T-helper 1 cell treated with Interleukin-12 subunit alpha and Interleukin-12 subunit beta and Interleukin-4 antibody, amounts not matched to agents 30 ng/mL and 1 ng/mL, for 36 hours (primary cell): Measurements from ENCODE around the gene CREM. TPM values are rescaled to one million over a fixed set of nuclear protein-coding genes. Genes with fewer than 3 reads are reported as not detected.
"Not testable (repeated sequence)": the region's sequence is repeated elsewhere in the genome, so short reads cannot be mapped to it uniquely, and the experiment has no call there.

Experiments used
- intact Hi-C: fragments of 100-400 bp; cut with micrococcal nuclease; formaldehyde crosslinking; loops from one replicate; pipeline ENCODE4 v1.15.1; 2024
- total RNA-seq: library from RNA; stranded (reverse); gene quantifications from 2 replicates; pipeline ENCODE4 v1.2.3, GENCODE V29; 2022

The CREM gene
- total RNA-seq: 74.7 and 77.9 TPM in 2 replicates

DNA sequence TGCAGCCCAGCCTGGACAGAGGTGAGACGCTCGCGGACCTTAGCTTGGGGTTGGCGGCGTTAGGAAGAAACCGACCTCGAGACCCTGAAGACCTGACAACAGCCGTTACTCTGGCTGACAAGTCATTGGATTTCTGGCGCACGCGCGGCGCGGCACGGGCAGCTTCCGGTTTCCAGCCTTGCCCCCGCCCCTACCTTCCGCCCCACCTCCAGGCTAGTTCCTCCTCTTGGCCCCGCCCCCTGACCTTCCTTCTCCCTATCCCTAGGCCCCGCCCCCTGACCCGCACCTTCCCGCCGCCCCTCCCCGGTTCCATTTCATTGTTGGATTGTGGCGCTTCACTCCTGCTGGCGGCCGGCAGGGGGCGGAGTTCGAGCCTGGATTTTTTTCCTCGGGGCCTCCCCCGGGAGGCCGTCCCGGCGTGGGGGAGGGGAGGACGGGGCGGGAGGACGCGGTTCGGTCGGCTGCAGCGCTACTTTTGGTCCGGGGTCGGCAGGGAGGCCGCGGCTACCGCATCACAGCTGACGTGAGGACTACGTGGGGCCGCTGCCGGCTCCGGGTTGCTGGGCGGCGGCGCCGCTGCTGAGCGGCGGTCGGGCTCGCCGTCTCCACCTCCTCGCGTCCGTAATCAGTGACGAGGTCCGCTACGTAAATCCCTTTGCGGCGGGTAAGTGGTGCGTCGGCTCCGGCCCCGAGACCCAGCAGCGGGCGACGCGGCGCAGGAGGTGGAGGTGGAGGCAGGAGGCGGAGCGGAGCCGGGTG is at the start of gene CREM:
CREM (plus strand) TSS at position 317 of the 759 bp plus-strand sequence. CDS start 10,990 bp downstream, outside the sequence.
- intact Hi-C loops: loop anchor here (1.0 to 5.0 kb wide), 12 partner anchors 23 to 516 kb away; partner anchors contain the start of genes CUL2 and FZD8

DNA sequence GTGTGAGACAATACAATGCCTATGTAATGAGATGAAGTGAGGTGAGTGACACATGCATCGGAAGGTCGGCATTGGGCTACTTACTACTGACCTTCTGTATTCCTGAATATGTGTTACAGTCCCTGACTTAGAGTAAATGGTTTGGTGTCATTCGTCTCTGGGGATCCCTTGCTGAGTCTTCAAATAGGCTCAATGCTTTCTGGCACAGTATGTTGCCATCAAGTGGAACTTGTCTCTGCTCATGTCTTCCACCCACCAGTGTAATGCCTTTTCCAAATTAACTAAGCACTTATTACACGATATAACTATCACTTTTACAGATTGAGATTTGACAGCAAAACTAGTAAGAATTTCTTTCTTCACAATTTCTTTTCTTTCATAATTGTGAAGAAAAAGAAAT is 47.4 kb upstream of the CREM start:
- intact Hi-C loops: no loop called here

DNA sequence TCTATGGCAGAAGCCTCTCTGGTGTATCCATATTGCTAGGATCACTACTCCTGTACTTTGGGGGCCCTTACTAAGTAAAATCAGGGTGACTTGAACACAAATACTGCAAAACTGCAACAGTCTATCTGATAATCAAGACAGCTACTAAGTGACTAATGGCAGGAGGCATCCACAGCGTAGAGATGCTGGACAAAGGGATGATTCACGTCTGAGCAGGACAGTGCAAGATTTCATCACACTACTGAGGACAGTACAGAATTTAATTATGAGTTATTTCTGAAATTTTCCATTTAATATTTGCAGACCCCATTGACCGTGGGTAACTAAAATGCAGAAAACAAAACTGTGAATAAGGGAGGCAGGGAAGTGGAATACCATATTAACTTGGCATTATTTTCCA is 46.9 kb upstream of the CREM start:
- intact Hi-C loops: no loop called here

DNA sequence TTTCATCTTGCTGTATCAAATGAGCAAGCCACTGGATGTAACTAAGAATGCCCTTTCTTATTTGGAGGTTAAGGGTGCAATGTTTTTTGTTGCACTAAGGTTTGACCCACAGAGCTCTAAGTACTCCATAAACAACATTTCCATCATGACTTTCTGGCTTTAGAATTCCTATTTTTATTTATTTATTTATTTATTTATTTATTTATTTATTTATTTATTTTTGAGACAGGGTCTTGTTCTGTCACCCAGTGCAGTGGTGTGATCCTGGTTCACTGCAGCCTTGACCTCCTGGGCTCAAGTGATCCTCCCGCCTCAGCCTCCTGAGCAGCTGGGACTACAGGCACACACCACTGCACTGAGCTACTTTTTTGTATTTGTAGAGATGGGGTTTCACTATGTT is 46.4 kb upstream of the CREM start:
- intact Hi-C loops: not testable (repeated sequence)

DNA sequence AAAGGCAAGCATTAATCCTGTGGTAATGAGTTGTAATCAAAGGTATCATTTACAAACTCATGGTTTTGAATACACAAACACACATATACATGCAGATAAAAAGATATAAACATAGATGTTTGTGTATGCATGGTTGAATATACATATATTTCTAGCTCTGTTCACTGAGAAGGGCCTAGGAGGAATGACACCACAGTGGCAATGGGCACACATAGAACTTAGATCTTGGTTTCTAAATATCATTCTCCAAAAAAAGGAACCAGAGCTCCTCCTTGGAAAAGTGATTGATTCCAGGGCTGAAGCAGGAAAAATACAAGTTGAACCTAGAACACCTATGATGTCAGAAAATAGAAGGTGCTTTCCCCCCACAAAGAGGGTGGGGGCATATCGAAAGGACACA is 43.4 kb upstream of the CREM start:
- intact Hi-C loops: no loop called here

DNA sequence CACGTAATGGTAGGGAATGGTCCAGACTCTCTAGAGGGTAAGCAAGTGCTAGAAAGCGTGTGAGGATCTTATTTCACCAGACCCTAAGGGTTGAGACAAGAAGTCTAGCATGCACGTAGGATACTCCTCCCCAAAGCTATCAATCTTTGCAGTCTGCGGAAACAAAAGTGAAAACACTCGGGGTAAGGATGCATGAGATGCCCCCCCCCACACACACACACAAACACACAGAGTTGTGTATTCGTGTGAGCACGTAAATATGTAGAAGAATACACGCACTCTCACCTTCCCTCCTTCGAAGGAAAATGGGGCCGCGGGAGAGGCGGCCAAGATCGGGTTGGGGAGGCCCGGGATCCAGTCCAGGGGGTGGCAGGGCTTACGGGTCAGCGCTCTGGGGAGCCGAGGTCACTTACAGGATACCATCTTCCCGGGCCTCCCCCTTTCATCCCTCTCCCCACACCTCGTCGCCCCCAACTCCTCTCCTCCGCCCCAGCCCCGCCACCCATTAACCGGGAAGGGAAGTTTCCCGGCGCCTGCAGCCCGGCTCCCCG is 37.0 kb upstream of the CREM start:
- intact Hi-C loops: loop anchor here (1.0 to 2.0 kb wide), 8 partner anchors 31 to 252 kb away; partner anchors contain the start of genes CCNY and CREM

DNA sequence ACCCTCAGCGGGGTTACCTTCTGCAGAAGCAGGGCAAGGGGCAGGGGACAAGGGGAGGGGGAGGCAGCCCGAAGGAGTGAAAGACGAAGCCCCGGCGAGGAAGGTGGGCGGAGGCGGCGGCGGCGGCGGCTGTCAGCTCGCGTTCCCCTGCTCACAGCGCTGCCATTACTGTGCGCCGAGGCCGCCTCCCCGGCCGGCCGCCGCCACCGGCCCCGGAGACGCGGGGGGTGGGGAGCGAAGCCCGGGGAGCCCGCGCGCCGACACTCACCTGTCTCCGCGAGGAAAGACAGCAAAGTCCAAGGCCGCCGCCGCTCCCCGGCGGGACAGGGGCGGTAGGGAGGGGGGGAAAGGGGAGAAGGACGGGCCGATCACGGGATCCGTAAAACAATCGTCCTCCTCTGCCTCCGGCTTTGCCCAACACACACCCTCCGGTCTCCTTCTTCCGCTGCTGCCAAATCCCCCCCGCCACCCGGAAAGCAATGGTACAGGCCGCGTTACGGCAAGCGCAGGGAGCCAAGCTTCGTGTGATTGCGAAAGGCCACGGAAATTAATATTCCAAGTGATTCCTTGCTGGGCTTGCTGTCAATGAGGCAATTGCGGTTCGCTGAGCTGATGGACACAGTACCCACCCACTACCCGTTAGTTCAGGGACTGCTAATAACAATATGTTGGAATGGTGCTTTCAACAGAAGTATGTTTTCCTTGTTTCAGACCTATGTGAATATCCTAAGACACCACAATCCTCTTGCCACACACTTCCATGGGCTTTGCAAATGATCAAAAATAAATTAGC is 36.3 kb upstream of the CREM start, which contains the start of gene CUL2:
CUL2 (minus strand) TSS at position 180 of the 793 bp plus-strand sequence. CDS start 19,024 bp downstream, outside the sequence.
- intact Hi-C loops: loop anchor here (1.0 to 2.0 kb wide), 8 partner anchors 30 to 251 kb away; partner anchors contain the start of genes CCNY and CREM

DNA sequence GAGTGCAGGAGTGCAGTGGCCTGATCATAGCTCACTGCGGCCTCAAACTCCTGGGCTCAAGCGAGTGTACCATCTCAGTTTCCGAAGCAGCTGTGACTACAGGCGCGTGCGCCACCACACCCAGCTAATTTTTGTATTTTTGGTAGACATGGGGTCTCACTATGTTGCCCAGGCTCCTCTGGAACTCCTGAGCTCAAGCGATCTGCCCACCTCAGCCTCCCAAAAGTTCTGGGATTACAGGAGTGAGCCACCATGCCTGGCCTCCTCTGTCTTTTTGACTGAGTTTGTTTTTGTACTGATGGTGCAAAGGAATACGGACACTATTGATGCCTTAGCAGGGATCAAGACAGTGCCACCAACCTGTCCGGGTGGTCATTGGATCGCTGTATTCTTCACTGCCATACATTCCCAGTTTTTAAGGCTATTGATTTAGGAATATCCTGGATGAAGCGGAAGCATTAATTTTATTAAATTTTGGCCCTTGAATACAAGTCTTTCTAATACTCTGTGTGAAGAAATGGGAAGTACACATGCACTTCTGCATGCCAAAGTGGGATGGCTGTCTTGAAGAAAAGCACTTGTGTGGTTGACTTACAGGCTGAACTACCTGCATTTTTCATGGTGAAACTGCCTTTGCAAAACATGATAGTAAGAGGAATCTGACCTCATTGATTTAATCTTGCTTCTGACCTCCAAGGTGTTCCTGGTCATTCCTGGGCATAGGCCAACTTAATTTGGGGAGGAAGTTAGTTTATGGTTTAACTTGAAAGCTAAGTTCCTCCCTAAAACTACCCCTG is 34.5 kb upstream of the CREM start:
- intact Hi-C loops: loop anchor here (2.0 kb wide), 1 partner anchor 117 kb away; no protein-coding TSS in a partner anchor

DNA sequence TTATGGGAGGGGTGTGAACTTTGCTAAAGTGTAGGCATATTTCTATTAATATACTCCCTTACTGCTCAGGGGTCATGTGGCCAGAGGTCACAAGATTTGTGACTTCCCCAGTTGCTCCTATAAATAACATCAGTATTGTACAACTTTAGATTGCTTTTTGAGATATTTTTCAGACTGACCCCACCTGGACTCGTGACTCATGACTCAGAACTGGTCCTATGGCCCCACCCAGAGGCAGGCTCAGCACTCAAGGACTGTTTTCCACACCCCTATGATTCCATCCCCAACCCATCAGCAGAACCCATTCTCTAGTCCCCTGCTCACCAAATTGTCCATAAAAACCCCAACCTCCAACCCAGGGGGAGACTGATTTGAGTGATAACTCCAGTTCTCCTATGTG is 33.8 kb upstream of the CREM start:
- intact Hi-C loops: no loop called here

DNA sequence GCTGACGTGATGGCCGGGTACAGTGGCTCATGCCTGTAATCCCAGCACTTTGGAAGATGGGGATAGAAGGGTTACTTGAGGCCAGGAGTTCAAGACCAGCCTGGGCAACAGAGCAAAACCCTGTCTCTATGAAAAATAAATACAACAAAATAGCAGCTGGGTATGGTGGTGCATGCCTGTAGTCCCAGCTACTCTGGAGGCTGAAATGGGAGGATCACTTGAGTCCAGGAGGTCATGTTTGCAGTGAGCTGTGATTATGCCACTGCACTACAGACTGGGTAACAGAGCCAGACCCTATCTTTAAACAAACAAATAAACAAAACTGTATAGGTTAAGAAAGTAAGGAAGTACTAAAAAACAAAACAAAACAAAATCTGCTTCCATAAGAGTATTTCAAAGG is 30.3 kb upstream of the CREM start:
- intact Hi-C loops: no loop called here

DNA sequence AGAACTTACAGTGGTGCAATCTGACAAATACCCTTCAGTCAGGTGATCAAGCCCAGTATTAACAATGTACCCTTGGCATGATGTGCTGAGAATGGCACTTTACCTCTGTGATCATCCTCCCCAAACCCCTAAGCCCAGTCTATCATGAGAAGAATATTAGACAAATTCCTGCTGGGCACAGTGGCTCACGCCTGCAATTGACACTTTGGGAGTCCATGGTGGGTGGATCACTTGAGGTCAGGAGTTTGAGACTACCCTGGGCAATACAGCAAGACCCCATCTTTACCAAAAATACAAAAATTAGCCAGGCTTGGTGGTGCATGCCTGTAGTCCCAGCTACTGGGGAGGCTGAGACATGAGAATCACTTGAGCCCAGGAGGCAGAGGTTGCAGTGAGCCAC is 29.1 kb upstream of the CREM start:
- intact Hi-C loops: no loop called here

DNA sequence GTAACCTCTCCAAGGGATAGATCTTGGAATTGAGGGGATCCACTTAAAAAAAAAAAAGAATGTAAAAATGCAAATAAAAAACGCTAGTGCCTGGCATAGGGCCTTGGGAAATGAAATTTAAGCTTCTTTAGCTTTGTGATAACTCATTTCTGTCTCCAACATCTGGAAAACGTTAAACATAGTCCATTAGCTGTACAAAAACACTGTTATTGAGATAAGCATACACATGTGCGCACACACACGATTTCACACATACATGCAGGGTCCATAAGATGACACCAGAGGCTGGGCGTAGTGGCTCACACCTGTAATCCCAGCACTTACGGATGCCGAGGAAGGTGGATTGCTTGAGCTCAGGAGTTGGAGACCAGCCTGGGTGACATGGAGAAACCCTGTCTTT is 22.8 kb upstream of the CREM start:
- intact Hi-C loops: no loop called here

DNA sequence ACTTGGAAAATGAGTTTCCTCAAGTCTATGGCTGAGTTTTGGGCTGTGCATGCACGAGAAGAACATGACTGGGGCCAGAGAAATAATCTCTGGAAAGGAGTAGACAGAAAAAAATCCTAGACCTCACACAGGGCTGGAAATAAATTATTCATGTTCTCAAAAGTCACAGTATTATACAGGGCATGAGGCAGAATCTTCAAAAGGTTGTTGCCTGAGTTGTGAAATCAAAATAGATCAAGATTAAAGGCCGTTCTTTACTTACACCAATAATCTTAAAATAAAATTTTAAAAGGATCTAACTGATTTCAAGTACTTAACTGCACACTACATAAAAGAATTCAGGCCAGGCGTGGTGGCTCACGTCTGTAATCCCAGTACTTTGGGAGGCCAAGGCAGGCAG is 14.1 kb upstream of the CREM start:
- intact Hi-C loops: no loop called here

DNA sequence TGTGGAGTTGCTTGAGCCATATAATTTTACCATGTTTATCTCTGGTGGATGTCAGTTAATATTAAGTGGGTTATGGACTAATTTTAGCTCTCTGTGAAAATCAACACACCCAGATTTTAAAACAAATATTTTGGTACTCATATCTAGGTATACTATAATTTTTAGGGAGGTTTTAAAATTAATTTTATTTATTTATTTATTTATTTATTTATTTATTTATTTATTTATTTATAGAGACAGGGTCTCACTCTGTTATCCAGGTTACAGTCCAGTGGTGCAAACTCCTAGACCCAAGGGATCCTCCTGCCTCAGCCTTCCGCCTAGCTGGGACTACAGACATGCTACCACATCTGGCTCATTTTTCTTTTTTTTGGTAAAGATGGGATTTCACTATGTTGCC is 7.3 kb upstream of the CREM start:
- intact Hi-C loops: no loop called here

DNA sequence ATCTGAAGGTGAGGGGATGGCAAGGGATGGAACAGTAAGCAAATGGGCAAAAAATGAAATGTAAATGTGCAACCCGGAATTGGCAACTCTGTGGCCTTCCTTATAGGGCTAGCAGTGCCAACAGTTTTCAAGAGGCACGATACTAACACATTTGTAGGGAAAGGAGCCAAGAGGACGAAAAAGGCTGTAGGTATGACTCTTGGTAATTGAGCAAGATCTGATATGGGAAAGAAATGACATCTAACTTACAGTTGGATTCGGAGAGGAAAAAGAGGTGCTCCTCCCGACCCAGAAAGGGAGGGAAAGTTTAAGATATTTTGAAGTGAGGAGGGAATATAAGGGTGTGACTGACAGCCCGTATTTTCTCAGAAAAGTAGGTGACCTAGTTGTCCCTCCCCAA is 2.1 kb upstream of the CREM start:
- intact Hi-C loops: no loop called here

DNA sequence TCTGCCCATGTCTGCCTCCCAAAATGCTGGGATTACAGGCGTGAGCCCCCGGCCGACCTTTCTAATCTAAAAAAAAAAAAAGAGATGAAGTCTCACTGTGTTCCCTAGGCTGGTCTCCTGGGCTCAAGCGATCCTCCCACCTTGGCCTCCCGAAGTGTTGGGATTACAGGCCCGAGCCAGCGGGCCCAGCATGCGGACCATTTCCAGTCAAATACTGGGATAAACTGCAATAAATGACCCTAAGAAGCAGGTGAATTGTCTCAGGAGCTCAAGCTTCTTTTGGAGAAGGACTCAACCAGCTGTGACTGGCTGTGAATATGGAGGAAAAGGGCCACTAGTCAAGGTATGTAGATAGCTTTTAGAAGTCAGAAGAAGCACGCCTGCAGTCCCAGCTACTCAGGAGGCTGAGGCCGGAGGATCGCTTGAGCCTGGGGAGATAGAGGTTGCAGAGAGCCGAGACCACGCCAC is 550 bp upstream of the CREM start:
- intact Hi-C loops: loop anchor here (1.0 to 5.0 kb wide), 12 partner anchors 23 to 517 kb away; partner anchors contain the start of genes CUL2 and FZD8

DNA sequence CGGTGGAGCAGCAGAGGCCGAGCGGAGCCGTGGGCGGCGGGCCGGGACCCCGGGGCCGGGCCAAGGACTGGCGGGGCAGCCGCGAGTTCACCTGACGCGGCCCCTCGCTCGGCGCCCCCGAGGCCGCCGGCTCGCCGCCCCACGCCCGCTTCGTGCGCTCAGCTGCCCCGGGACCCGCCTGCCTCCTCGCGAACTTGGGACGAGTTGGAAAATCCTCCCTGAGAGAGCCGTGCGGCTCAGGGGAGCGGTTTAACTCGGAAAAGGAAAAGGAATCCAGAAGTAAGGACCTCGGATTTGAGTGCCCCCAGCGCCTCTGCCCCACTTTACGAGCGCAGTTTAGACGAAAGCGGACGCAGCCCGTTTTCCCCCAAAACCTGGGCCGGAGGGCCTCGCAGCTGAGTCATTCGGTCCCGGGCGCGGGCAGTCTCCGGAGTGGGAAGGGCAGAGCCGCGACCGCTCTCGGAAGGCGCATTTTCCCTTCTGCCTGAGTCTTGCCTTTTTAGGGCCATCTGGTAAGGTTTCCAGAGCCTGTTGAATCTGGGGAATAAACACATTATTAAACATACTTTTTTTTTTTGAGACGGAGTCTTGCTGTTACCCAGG is 744 bp downstream of the CREM start:
- intact Hi-C loops: loop anchor here (2.0 to 5.0 kb wide), 3 partner anchors 201 to 515 kb away; partner anchors contain the start of gene FZD8

DNA sequence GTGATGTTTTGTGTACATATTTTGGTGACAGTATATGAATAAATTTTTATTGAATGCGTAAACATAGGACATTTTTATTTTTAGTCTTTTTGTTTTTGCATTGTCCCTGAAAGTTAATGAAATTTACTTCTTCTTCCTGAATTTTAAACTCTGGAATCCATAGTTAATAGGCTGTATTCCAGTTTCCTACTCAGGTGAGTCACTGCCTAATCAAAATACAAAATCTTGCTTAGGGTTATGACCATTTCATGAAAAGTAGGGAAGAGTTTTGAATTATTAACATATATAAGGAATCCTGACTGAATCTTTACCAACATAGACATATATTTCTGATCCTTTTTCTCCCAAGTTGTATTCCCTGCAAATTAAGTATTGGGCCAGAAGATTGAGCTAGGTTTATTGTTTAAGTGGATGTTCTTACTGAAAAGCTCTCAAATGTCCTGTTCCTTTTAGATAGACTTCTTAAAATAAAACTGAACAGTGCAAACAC is 2.6 kb downstream of the CREM start:
- intact Hi-C loops: loop anchor here (5.0 kb wide), 1 partner anchor 318 kb away; no protein-coding TSS in a partner anchor

DNA sequence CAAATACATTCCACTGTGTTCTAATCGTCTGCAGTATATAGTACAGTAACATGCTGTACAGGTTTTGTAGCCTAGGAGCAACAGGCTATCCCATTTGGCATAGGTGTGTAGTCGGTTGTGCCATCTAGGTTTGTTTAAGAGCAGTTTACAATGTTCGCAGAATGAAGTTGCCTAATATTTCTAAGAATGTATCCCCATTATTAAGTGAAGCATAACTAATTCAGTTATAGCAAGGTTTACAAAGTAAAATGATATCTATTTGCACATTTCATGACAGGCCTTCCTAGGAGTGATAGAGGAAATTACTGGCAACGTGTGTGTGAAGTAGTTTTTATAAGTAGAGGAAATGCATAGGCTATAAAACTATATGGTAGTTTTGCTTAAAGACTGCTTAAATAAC is 4.0 kb downstream of the CREM start:
- intact Hi-C loops: no loop called here

DNA sequence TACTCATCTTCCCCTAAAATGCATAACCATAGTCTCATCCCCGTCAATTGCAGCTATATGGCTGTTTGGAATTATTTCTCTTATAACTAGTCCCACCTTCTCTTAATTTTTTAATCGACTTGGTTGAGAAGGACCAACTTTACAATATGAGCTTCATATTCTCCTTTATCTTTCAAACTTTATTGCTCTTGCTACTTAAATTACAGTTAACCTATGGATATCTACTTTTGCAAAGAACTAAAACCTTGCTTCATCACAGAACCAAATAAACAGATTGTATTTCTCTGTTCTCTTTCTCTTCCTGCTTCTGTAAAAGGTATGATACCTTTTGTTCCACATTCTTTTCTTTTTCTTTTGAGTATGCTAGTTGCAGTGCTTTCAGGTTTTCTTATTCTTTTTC is 6.1 kb downstream of the CREM start:
- intact Hi-C loops: loop anchor here (1.0 kb wide), 2 partner anchors 17 to 63 kb away; no protein-coding TSS in a partner anchor
